Dermis blood vessel endothelial cell (primary cell): ENCODE measurements around the gene PLCH1. TPM values are rescaled to one million over a fixed set of nuclear protein-coding genes. Genes with fewer than 3 reads are reported as not detected.

Experiments used
- DNase-seq: peaks from one replicate; pipeline ENCODE4 v3.0.0; 2010
- total RNA-seq: library from RNA; depleted of rRNA; stranded (reverse); fragments of >200 nt; gene quantifications from 2 replicates; pipeline ENCODE4 v1.2.3, GENCODE V29; 2014

Gene PLCH1
- total RNA-seq, 1 donor from 2014 or later: not detected

DNA sequence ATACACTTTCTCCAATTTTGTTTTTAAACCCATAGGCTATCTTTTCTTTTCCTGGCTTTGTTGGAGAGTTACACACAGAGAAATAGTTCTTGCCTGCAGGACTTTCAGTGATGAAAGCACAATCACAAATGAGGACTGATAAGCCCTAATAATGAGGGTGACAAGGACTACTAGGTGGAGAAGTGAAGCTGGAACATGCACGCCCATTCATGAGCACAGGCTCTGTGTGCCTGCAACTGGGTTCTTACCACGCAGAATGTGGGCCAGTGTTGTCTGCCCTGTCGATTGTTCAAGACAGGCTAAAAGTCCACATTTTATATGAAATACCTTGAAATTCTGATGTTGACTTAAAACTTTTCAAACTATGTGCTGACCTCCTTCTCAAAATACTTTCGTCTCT lies 289.1 kb downstream of the PLCH1 start:
- DNase-seq: no peak

GRCh38 chr3:155453512-155453911 lies 291.4 kb downstream of the PLCH1 start:
- DNase-seq: no peak

- no peak for DNase-seq
Measured at GRCh38 chr3:155449613-155450267, 295.1 kb downstream of the PLCH1 start.

DNA sequence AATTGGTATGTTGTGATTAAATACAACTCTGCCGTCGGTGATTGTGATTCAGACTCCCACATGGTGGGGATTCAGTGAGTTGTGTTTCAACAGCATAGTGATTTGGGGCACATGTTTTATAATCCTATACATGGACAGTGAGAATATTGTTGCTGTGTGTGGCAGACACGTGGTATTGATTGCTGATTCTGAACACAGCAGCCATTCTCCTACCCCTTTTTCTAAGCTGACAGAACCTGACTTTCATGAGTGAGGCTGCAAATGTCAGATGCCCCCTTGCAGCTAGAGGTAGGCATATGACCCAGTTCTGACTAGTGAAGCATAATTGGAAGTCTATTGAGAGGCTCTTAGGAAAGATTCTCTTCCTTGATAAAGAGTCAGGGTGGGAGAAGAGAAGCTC lies 296.3 kb downstream of the PLCH1 start:
- DNase-seq: no peak

DNA sequence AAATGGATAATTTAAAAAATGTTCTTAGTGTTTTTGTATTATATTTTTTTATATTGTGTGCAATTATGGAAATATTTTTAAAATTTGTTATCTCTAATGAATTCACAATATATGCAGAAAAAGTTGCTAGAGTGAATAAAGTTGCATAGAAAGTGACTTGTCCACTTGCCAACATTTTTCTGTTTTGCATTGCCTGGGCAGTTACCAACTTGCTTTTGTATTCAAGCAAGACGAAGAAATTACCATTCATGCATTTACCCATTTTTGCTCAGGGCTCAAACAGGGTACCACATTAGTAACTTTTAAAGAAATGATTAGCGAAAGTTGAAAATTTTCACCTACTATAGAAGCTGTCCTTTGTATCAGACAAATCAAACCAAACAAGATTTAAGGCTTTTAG lies 298.5 kb downstream of the PLCH1 start:
- DNase-seq: no peak

DNA sequence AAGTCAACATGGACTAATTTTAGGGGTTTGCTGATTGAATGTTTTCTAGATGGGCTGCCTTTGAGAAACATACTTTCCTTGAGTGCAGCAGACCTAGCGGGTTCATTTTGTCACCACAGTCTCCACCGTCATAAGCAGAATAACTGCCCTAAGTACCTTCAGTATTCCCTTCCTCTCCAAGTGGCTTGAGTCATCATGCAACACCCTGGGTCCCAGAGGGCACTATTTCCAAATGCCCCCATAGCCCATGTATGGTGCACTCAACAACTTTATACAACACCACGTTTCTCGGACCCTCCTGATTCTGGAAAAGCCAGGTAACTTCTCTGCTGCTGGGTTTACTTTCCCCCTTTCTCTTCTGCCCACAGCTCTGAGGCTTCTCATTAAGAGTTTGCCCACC lies 300.1 kb downstream of the PLCH1 start:
- no peak for DNase-seq

DNA sequence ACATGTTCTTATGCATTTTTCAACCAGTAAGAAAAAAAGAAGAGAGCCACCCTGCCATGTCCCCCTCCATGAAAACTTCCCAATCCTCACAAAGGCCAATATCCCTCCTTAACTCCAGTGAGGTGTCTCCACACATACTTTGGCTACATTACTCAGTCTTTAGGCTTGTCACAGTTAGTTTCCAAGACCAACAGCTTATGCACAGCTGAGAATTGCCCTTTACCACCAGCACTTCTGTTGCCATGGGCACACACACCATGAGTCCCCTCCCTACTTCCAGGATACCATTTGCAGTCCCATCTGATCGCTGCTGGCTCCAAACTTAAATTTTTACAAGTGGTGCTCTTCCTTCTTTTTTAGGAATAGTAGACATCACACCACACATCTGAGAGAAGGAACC lies 301.1 kb downstream of the PLCH1 start:
- DNase-seq: no peak

- no peak for DNase-seq
Measured at GRCh38 chr3:155442072-155442471, 302.8 kb downstream of the PLCH1 start.

- DNase-seq: no peak
Measured at GRCh38 chr3:155441506-155441905, 303.4 kb downstream of the PLCH1 start.

DNA sequence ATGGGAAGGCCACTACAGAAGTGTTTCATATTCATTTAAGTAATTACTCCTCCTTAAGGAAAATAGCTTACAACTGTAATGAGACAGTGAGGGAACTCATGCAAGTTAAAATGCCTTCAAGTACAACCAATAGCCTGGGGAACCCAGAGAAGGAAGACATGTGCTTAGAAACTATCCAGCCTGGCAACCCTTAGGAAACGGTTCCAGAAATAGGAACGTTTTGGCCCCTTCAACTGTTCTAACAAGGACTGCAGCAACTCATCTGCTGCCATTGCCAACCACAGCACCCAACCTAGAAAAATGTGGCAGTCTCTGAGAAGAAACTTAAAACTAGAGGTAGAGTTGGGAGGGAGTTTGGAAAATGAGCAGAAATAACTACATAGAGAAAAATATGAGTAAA lies 303.8 kb downstream of the PLCH1 start:
- DNase-seq: no peak

- no peak for DNase-seq
Measured at GRCh38 chr3:155435821-155436220, 309.1 kb downstream of the PLCH1 start.

DNA sequence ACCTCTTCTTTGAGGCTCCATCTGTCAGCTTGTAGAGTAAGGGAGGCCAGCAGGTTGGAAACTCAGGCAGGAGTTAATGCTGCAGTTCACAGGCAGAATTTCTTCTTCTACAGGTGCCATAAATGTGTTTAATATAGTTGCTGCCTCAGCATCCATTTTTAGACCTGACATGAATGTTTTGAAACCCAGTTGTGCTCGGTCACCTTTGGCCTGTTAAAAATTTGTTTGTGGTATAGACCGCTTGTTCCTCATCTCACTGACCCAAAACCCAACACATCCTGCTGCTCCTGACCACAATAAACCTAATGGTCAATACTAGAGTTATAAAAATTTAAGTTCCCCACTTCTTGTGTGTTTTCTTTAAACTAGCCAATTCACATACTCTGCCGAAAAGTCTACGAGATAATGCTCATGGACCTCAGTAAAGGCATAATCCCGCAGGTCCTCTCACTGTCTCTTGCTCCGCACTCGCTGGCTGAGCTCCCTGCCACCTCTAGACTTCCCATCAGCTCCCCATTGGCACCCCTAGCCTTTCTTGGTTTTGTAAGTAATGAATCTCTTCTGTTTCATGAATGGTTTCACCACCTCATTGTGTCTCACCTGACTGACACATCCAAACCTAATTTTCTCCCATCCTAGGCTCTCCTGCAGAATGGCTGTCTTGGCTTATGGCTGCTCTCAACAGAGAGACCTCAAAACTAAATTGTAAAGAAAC lies 312.9 kb downstream of the PLCH1 start:
- no peak for DNase-seq

DNA sequence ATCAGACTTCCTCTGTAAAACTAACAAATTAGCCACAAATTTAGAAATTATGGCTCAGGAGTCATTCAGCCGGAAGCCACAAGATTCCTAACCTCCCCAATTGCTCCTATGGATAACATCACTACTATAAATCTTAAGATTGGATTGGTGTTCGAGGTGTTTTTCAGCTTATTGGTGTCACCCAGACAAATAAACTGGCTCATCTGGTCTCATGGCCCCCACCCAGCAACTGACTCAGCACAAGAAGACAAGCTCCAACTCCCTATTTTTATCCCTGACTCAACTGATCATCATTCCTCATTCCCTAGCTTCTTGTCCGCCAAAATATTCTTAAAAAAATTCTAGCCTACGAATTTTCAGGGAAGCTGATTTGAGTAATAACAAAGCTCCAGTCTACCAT lies 316.3 kb downstream of the PLCH1 start:
- DNase-seq: no peak

- no peak for DNase-seq
Measured at GRCh38 chr3:155426524-155427230, 318.2 kb downstream of the PLCH1 start.

DNA sequence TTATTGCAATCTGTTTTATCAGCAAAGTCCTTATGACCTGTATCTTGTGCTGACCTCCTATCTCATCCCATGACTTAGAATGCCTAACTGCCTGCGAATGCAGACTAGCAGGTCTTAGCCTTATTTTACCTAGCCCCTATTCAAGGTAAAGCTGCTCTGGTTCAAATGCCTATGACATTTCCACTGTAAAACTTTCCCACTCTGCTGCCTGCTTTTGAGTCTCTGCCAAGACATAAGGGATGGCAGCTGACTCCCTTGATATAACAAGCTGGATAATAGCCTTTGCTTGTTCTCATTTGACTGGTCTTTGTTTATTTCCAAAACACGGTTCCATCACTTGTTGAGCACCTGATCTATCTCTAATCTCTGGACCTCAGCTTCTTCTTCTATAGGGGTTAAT lies 319.5 kb downstream of the PLCH1 start:
- no peak for DNase-seq

DNA sequence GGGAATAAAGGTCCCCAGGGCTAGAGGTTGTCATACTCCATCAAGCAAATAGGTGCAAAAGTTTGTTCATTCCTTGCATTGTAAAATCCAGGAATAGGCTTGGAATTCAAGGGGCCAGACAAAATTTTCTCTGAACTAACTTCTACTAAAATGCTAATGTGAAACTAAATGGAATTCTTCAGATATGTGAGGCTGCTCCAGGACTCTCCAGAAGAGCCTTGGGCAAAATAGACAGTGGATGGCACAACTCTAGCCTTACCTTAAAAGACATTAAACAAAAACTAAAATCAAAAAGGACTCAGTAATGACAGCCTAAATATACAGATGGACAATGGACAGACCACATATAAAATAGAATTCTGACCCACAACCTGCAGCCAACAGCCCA lies 320.6 kb downstream of the PLCH1 start:
- DNase-seq: no peak

DNA sequence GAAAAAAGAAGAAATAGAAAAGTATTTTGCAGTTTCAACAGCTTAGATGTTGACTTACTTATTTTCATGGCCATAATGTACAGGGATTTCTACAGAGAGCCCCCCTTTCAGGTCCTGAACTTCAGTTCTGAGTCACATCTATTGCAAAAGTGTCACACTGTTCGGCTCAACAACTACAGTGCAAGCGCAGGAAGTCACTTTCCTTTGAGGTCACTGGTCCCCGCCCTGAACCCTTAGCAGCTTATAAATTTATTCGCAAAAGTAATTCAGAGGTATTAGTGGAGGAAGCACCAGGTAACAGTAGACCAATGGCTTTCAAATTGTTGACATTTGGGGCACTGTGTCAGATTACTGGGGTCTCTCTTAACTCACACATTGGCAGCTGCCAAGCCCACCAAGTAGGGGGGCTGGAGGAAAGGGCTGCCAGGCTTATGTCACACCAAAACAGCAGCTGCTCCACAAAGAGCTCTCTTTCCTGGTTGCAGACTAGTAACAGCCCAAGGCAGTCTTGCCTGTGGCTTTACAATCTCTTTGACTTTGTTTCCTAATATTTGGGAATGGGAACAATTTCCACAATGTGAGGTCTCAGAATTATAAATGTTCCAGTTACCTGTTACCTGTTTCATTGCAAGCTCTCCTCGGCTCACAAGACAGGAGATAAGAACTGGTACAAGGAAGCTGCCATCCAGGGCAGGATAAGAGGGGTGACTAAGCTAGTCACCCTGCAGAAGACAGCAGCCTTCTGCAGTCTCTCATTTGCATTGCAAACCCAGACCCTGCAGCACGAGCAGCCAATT lies 321.1 kb downstream of the PLCH1 start:
- DNase-seq: no peak

GRCh38 chr3:155420881-155421486 lies 323.9 kb downstream of the PLCH1 start:
- DNase-seq: no peak

DNA sequence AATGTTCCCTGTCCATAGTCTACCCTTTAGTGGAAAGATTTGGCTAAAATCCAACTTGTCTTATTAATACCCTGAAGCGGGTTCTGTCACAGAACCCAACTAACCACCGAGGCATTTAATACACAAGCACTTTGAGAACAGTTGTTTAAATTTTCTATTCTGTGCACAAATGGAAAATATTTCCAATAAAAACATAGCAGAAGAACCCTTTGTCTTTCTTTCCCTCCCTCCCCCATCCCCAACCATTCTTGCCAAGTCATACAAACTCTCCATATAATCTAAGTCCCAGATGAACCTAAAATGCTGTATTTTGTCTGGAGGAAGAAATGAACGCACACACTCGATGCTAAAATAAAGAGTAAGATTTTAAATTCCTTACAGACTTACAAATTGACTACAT lies 324.5 kb downstream of the PLCH1 start:
- DNase-seq: no peak

- no peak for DNase-seq
Measured at GRCh38 chr3:155418407-155418806, 326.5 kb downstream of the PLCH1 start.

- no peak for DNase-seq
Measured at GRCh38 chr3:155417119-155417517, 327.8 kb downstream of the PLCH1 start.

DNA sequence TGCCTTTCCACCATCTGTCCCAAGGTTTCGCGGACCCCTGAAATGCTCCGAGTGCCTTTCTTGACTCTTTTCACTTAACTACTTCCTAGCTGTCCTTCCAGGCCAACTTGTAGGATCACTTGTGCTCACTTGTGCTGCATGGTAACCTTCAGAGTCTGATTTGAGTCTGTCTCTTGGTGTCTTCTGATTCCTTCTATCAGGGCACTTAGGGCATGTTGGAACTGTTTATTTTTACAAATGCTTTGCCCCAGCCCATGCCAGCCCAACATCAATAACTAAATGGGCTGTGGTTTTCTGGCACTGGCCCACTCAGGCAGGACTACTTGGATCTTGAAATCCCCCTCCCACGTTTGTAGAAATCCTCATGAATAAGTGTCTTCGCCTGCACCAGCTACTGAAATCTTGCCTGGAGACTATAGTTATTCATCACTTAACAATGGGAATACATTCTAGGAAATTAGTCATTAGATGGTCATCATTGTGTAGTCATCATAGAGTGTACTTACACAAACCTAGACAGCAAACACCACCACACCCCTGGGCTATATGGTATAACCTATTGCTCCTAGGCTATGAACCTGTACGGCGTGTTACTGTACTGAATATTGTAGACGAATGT lies 328.3 kb downstream of the PLCH1 start:
- DNase-seq: no peak
